GM19043 (cell line): ENCODE measurements around the gene JADE1.

Source experiments
- ATAC-seq: cut with Tn5 transposase; IDR thresholded peaks from one replicate; pipeline ENCODE4 v1.9.1; 2021; ENCODE audit warnings: low read depth; ENCODE audit not compliant: unreplicated experiment

The JADE1 gene

GRCh38 chr4:128840711-128841318 lies 31.3 kb downstream of the JADE1 start:
- no peak for ATAC-seq

- ATAC-seq = no peak
Observed at GRCh38 chr4:128841402-128841801, 31.9 kb downstream of the JADE1 start.

- no peak for ATAC-seq
Observed at GRCh38 chr4:128844931-128845330, 35.4 kb downstream of the JADE1 start.

GRCh38 chr4:128846063-128846462 lies 36.6 kb downstream of the JADE1 start:
- ATAC-seq = no peak

GRCh38 chr4:128847082-128847724 lies 37.7 kb downstream of the JADE1 start:
- no peak for ATAC-seq

- ATAC-seq = no peak
Observed at GRCh38 chr4:128848461-128848860, 39.0 kb downstream of the JADE1 start.

GRCh38 chr4:128850252-128850651 lies 40.8 kb downstream of the JADE1 start:
- ATAC-seq = no peak

- no peak for ATAC-seq
Observed at GRCh38 chr4:128853741-128854140, 44.2 kb downstream of the JADE1 start.

GRCh38 chr4:128854433-128854832 lies 44.9 kb downstream of the JADE1 start:
- ATAC-seq = peak; percentile 83

GRCh38 chr4:128855621-128856020 lies 46.1 kb downstream of the JADE1 start:
- ATAC-seq = no peak

- no peak for ATAC-seq
Observed at GRCh38 chr4:128856246-128856645, 46.7 kb downstream of the JADE1 start.

GRCh38 chr4:128858879-128859671 lies 49.6 kb downstream of the JADE1 start:
- ATAC-seq = no peak

GRCh38 chr4:128859887-128860677 lies 50.6 kb downstream of the JADE1 start:
- no peak for ATAC-seq

GRCh38 chr4:128861856-128862518 lies 52.5 kb downstream of the JADE1 start:
- peak; percentile 37 for ATAC-seq

GRCh38 chr4:128862608-128863311 lies 53.3 kb downstream of the JADE1 start:
- ATAC-seq = peak; percentile 34

GRCh38 chr4:128863312-128864075 lies 54.0 kb downstream of the JADE1 start:
- no peak for ATAC-seq

- ATAC-seq = no peak
Observed at GRCh38 chr4:128865132-128865531, 55.6 kb downstream of the JADE1 start.

GRCh38 chr4:128866269-128866668 lies 56.8 kb downstream of the JADE1 start:
- ATAC-seq = no peak

- ATAC-seq = no peak
Observed at GRCh38 chr4:128866691-128867090, 57.2 kb downstream of the JADE1 start.
